NT2/D1 (cell line): Measurements from ENCODE around the gene USP15.

Experiments
- SUZ12 ChIP-seq: IDR thresholded peaks from 2 replicates; pipeline ENCODE4 v1.6.1; 2011; ENCODE audit not compliant: insufficient read length, insufficient read depth; ENCODE audit errors: extremely low read depth
- YY1 ChIP-seq: IDR thresholded peaks from 2 replicates; pipeline ENCODE4 v1.6.1; 2011; ENCODE audit not compliant: insufficient read length, insufficient read depth
- ZNF274 ChIP-seq: IDR thresholded peaks from 2 replicates; pipeline ENCODE4 v1.6.1; 2011; ENCODE audit warnings: mild to moderate bottlenecking, low read depth, low read length

GRCh38 chr12:62294378-62294777, 34.2 kb downstream of the USP15 start:
- TF ChIP-seq YY1 (no peak), SUZ12 (no peak), ZNF274 (no peak)
